Measurements from ENCODE around the gene RNF31.

Gene RNF31

GRCh38 chr14:24138396-24139271 lies 8.7 kb upstream of the RNF31 start:
- no peak for DNase-seq

GRCh38 chr14:24139272-24139934 lies 7.9 kb upstream of the RNF31 start:
- peak in 1 of 2 donors; percentile 30 for DNase-seq

GRCh38 chr14:24141097-24141880 lies 6.0 kb upstream of the RNF31 start, which contains the start of gene EMC9:
Gene EMC9, minus strand, starts transcription at chr14:24141591. Its CDS starts 287 bp downstream, at chr14:24141304.
- DNase-seq = peak; percentile 99 to 100

- no peak for DNase-seq
Observed at GRCh38 chr14:24143511-24143910, 3.8 kb upstream of the RNF31 start.

- DNase-seq = no peak
Observed at GRCh38 chr14:24144451-24144850, 2.8 kb upstream of the RNF31 start.

- DNase-seq = no peak
Observed at GRCh38 chr14:24145219-24145618, 2.1 kb upstream of the RNF31 start.

GRCh38 chr14:24145690-24146452 lies 1.4 kb upstream of the RNF31 start:
- DNase-seq = no peak

GRCh38 chr14:24146453-24146977 lies 783 bp upstream of the RNF31 start, which contains the start of gene PSME2:
Gene PSME2, minus strand, starts transcription at chr14:24146610. Its CDS starts 29 bp downstream, at chr14:24146581.
- peak; percentile 91 to 92 for DNase-seq

- DNase-seq = no peak
Observed at GRCh38 chr14:24147761-24148428, 597 bp downstream of the RNF31 start.

GRCh38 chr14:24149302-24149969 lies 2.1 kb downstream of the RNF31 start:
- DNase-seq = no peak

- no peak for DNase-seq
Observed at GRCh38 chr14:24150061-24150460, 2.8 kb downstream of the RNF31 start.

GRCh38 chr14:24150567-24150966 lies 3.3 kb downstream of the RNF31 start:
- no peak for DNase-seq

- no peak for DNase-seq
Observed at GRCh38 chr14:24150993-24151392, 3.7 kb downstream of the RNF31 start.

- DNase-seq = no peak
Observed at GRCh38 chr14:24151404-24152080, 4.2 kb downstream of the RNF31 start.

GRCh38 chr14:24155100-24155499 lies 7.8 kb downstream of the RNF31 start:
- no peak for DNase-seq

- DNase-seq = no peak
Observed at GRCh38 chr14:24156840-24157239, 9.5 kb downstream of the RNF31 start.

- DNase-seq = no peak
Observed at GRCh38 chr14:24157331-24157730, 10.0 kb downstream of the RNF31 start.

GRCh38 chr14:24159777-24160498 lies 12.6 kb downstream of the RNF31 start:
- no peak for DNase-seq

- no peak for DNase-seq
Observed at GRCh38 chr14:24160499-24160849, 13.2 kb downstream of the RNF31 start.

Measured in CD4-positive, alpha-beta T cell treated with Interferon alpha-2 for 1 hour (primary cell).